Endodermal cell (in vitro differentiated cells): ENCODE data around the gene AVP. TPM values are rescaled to one million over a fixed set of nuclear protein-coding genes. Genes with fewer than 3 reads are reported as not detected.
"Not testable (repeated sequence)": the region's sequence is repeated elsewhere in the genome, so short reads cannot be mapped to it uniquely, and the experiment has no call there.

Experiments
- DNase-seq: peaks from one replicate; pipeline ENCODE4 v3.0.0-alpha.2; 2017
- H3K27ac ChIP-seq: 2 replicates; pipeline ENCODE4 v1.5.1; 2013; ENCODE audit warnings: mild to moderate bottlenecking, low read depth, low read length, moderate library complexity
- H3K27me3 ChIP-seq: 2 replicates; pipeline ENCODE4 v1.6.1; 2013; ENCODE audit warnings: mild to moderate bottlenecking, low read length, moderate library complexity; ENCODE audit not compliant: insufficient read depth, control insufficient read depth, poor library complexity, severe bottlenecking
- H3K36me3 ChIP-seq: 2 replicates; pipeline ENCODE4 v1.7.0; 2013; ENCODE audit warnings: mild to moderate bottlenecking, low read length, moderate library complexity; ENCODE audit not compliant: control insufficient read depth, insufficient read depth
- H3K4me1 ChIP-seq: one replicate; pipeline ENCODE4 v1.7.0; 2013; ENCODE audit warnings: low read length; ENCODE audit not compliant: control insufficient read depth, insufficient read depth
- H3K4me3 ChIP-seq: 2 replicates; pipeline ENCODE4 v1.5.1; 2013; ENCODE audit warnings: mild to moderate bottlenecking, low read length, moderate library complexity
- H3K9ac ChIP-seq: 2 replicates; pipeline ENCODE4 v1.6.1; 2013; ENCODE audit warnings: mild to moderate bottlenecking, low read length, moderate library complexity; ENCODE audit not compliant: poor library complexity, severe bottlenecking; ENCODE audit errors: extremely low read depth
- H3K9me3 ChIP-seq: 2 replicates; pipeline ENCODE4 v1.6.1; 2013; ENCODE audit warnings: mild to moderate bottlenecking, low read length, moderate library complexity; ENCODE audit not compliant: control insufficient read depth
- H3K27ac Mint-ChIP-seq: 2 replicates; pipeline ENCODE4 v1.8.0; 2020; ENCODE audit warnings: mixed read lengths
- H3K27me3 Mint-ChIP-seq: 2 replicates; pipeline ENCODE4 v1.8.0; 2021; ENCODE audit warnings: mild to moderate bottlenecking, mixed read lengths; ENCODE audit not compliant: insufficient read depth
- H3K36me3 Mint-ChIP-seq: 2 replicates; pipeline ENCODE4 v1.8.0; 2020; ENCODE audit warnings: low read depth, mixed read lengths
- H3K4me1 Mint-ChIP-seq: 2 replicates; pipeline ENCODE4 v1.8.0; 2020; ENCODE audit warnings: mixed read lengths
- H3K4me3 Mint-ChIP-seq: 2 replicates; pipeline ENCODE4 v1.8.0; 2020; ENCODE audit warnings: mild to moderate bottlenecking, moderate library complexity, mixed read lengths
- H3K9me3 Mint-ChIP-seq: 2 replicates; pipeline ENCODE4 v1.8.0; 2020; ENCODE audit warnings: mild to moderate bottlenecking, mixed read lengths
- CTCF ChIP-seq: fragments of 200-600 bp; sonication (generic); conservative IDR thresholded peaks from 2 replicates; pipeline ENCODE4 v1.5.0; 2021; ENCODE audit warnings: antibody characterized with exemption, mild to moderate bottlenecking
- WGBS, 2 experiments: methylation state at CpG; one replicate each; pipeline versions ENCODE4 v1.1.5 to v1.1.7; 2013; ENCODE audit warnings: missing lambda C conversion rate in 2 of 2, mixed read lengths in 1 of 2; ENCODE audit not compliant: insufficient coverage in 1 of 2, insufficient read length in 1 of 2; 5-methylcytosine and 5-hydroxymethylcytosine counted together
- total RNA-seq, 2 donors: library from RNA; stranded (reverse); fragmentation: NEBNext Ultra II Directional in 1 of 2; extraction: Animal tissue kit (Norgen Biotek cat#: 25700) in 1 of 2; gene quantifications; 2 replicates in 1 of 2; 3 replicates in 1 of 2; pipeline ENCODE4 v1.2.1, GENCODE V29; 2021

AVP gene
- total RNA-seq, 2 donors from 2014 or later, result not detected

- Mint-ChIP-seq H3K36me3 (no peaks in the 10 kb centered on the region), H3K27me3 (peaks cover 41% of the 10 kb centered on the region), H3K4me1 (no peaks in the 10 kb centered on the region), H3K27ac (no peak overlapping the region), H3K9me3 (peaks cover 1% of the 10 kb centered on the region), H3K4me3 (no peak overlapping the region)
- Histone ChIP-seq H3K27ac (no peak overlapping the region), H3K9ac (no peak overlapping the region), H3K9me3 (no peaks in the 10 kb centered on the region), H3K27me3 (peaks cover 19% of the 10 kb centered on the region), H3K36me3 (no peaks in the 10 kb centered on the region), H3K4me3 (no peak overlapping the region), H3K4me1 (no peaks in the 10 kb centered on the region)
- 82 to 87% methylated on average over 19 to 23 of the region's 23 CpGs for WGBS, 2 experiments
- DNase-seq, result no peak
- no peak for TF ChIP-seq CTCF
Measured at GRCh38 chr20:3067139-3068014, 17.1 kb downstream of the AVP start.

- H3K36me3 ChIP-seq, result not testable (repeated sequence)
- 77 to 81% methylated on average over 3 to 6 of the region's 6 CpGs for WGBS, 2 experiments
Measured at GRCh38 chr20:3064119-3064518, 20.4 kb downstream of the AVP start.

GRCh38 chr20:3059489-3059888 is 25.0 kb downstream of the AVP start:
- WGBS, 2 experiments, result 88 to 100% methylated on average over 1 to 3 of the region's 3 CpGs
- Histone ChIP-seq H3K27ac (no peak overlapping the region), H3K9ac (no peak overlapping the region), H3K27me3 (no peaks in the 10 kb centered on the region), H3K9me3 (no peaks in the 10 kb centered on the region), H3K4me1 (no peaks in the 10 kb centered on the region), H3K36me3 (no peaks in the 10 kb centered on the region), H3K4me3 (no peak overlapping the region)
- Mint-ChIP-seq H3K4me3 (no peak overlapping the region), H3K9me3 (no peaks in the 10 kb centered on the region), H3K27me3 (no peaks in the 10 kb centered on the region), H3K4me1 (no peaks in the 10 kb centered on the region), H3K36me3 (no peaks in the 10 kb centered on the region), H3K27ac (no peak overlapping the region)
- DNase-seq, result no peak
- TF ChIP-seq CTCF, result no peak

More at GRCh38 chr20:3064119-3064518, 20.4 kb downstream of the AVP start:
- not testable (repeated sequence) for H3K4me3 Mint-ChIP-seq, H3K9me3 ChIP-seq, H3K9me3 Mint-ChIP-seq, H3K36me3 Mint-ChIP-seq, H3K27me3 ChIP-seq, H3K9ac ChIP-seq, H3K27ac ChIP-seq, H3K27ac Mint-ChIP-seq, DNase-seq, H3K4me1 Mint-ChIP-seq, H3K4me1 ChIP-seq, H3K4me3 ChIP-seq
- H3K27me3 Mint-ChIP-seq, result peaks cover 21% of the 10 kb centered on the region
